ENCODE data around the gene CWC22.

DNA sequence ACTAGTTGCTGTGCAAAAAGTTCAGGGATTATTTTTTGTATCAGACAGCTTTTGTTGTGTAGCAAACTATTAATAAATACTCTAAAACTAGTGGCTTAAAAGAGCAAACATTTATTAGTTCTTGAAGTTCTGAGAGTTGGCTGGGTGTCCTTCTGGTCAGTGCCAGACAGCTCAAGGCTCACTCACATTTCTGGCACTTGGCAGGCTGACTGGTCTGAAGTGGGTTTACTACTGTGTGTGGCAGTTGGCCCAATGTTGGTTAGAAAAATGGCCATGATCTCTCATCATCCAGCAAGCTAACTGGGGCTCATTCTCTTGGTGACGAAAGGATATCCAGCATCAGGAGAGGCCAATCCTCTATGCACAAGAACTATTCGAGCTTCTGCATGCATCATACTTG is 74.3 kb downstream of the CWC22 start:
- TF ChIP-seq, protein P1, sequence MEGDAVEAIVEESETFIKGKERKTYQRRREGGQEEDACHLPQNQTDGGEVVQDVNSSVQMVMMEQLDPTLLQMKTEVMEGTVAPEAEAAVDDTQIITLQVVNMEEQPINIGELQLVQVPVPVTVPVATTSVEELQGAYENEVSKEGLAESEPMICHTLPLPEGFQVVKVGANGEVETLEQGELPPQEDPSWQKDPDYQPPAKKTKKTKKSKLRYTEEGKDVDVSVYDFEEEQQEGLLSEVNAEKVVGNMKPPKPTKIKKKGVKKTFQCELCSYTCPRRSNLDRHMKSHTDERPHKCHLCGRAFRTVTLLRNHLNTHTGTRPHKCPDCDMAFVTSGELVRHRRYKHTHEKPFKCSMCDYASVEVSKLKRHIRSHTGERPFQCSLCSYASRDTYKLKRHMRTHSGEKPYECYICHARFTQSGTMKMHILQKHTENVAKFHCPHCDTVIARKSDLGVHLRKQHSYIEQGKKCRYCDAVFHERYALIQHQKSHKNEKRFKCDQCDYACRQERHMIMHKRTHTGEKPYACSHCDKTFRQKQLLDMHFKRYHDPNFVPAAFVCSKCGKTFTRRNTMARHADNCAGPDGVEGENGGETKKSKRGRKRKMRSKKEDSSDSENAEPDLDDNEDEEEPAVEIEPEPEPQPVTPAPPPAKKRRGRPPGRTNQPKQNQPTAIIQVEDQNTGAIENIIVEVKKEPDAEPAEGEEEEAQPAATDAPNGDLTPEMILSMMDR (conservative IDR thresholded peaks at IDR 0.05; ENCODE audit: low read depth, low read length) = no peak
- TF ChIP-seq EZH2 (IDR thresholded peaks at IDR 0.05; ENCODE audit: low read length, unreplicated experiment) (no peak), EZH2phosphoT487 (IDR thresholded peaks at IDR 0.05; ENCODE audit: borderline replicate concordance, low read length) (no peak)

All from PC-3 (cell line).